OCI-LY1 (cell line): ENCODE results near the gene EBF3.

Experiments used
- CTCF ChIP-seq: fragments of 200-600 bp; sonication (generic), shearing (Covaris generic); IDR thresholded peaks from 2 replicates; pipeline ENCODE4 v1.5.1; 2017; ENCODE audit warnings: mild to moderate bottlenecking, antibody characterized with exemption, low read length, moderate library complexity, mixed read lengths
- EZH2 ChIP-seq: fragments of 200-600 bp; sonication (generic), shearing (Covaris generic); IDR thresholded peaks from 2 replicates; pipeline ENCODE4 v1.8.0; 2017; ENCODE audit warnings: borderline replicate concordance, mixed run types, mild to moderate bottlenecking, antibody characterized with exemption, low read length, moderate library complexity, mixed read lengths

GRCh38 chr10:129936923-129937300, 27.2 kb downstream of the EBF3 start:
- TF ChIP-seq CTCF (no peak), EZH2 (no peak)
